Loucy (cell line): ENCODE data around the gene ZNF337.

Experiments
- H2AFZ ChIP-seq: fragments of 200-600 bp; sonication (generic); 2 replicates; pipeline ENCODE4 v1.6.0; 2016; ENCODE audit warnings: antibody characterized with exemption, mild to moderate bottlenecking, low read length, moderate library complexity
- H3F3A ChIP-seq: fragments of 200-600 bp; 2 replicates; pipeline ENCODE4 v1.6.0; 2016; ENCODE audit warnings: antibody characterized with exemption, low read depth, mild to moderate bottlenecking
- H3K27me3 ChIP-seq: fragments of 200-600 bp; sonication (generic); 2 replicates; pipeline ENCODE4 v1.6.1; 2014; ENCODE audit warnings: low read length, mild to moderate bottlenecking; ENCODE audit not compliant: insufficient read depth, poor library complexity, severe bottlenecking
- H3K36me3 ChIP-seq: fragments of 200-600 bp; sonication (generic); 2 replicates; pipeline ENCODE4 v1.6.1; 2016; ENCODE audit warnings: low read length; ENCODE audit not compliant: insufficient read depth
- H3K4me1 ChIP-seq: fragments of 200-600 bp; sonication (generic); 2 replicates; pipeline ENCODE4 v1.5.1; 2014; ENCODE audit warnings: low read length, mild to moderate bottlenecking; ENCODE audit not compliant: insufficient read depth, poor library complexity, severe bottlenecking
- H3K4me2 ChIP-seq: fragments of 200-600 bp; sonication (generic); 2 replicates; pipeline ENCODE4 v1.6.0; 2014; ENCODE audit warnings: antibody characterized with exemption, low read length, low read depth, mild to moderate bottlenecking; ENCODE audit not compliant: poor library complexity, severe bottlenecking
- H3K4me3 ChIP-seq: fragments of 200-600 bp; sonication (generic); 2 replicates; pipeline ENCODE4 v1.5.1; 2014; ENCODE audit warnings: low read length, mild to moderate bottlenecking, mixed read lengths; ENCODE audit not compliant: poor library complexity, severe bottlenecking
- H3K79me2 ChIP-seq: fragments of 200-600 bp; sonication (generic); 2 replicates; pipeline ENCODE4 v1.6.1; 2014; ENCODE audit warnings: low read length; ENCODE audit not compliant: insufficient read depth
- H3K9ac ChIP-seq: fragments of 200-600 bp; sonication (generic); 2 replicates; pipeline ENCODE4 v1.6.0; 2014; ENCODE audit warnings: mild to moderate bottlenecking, low read depth, low read length, moderate library complexity; ENCODE audit not compliant: poor library complexity, severe bottlenecking
- H3K9me2 ChIP-seq: fragments of 200-600 bp; sonication (generic); replicated peaks from 2 replicates; pipeline ENCODE4 v1.6.1; 2016; ENCODE audit warnings: low read depth, low read length, mixed read lengths
- H3K9me3 ChIP-seq: fragments of 200-600 bp; sonication (generic); 2 replicates; pipeline ENCODE4 v1.6.1; 2014; ENCODE audit warnings: mild to moderate bottlenecking, antibody characterized with exemption, low read length, low read depth; ENCODE audit not compliant: insufficient read depth
- H4K20me1 ChIP-seq: fragments of 200-600 bp; sonication (generic); 2 replicates; pipeline ENCODE4 v1.6.0; 2014; ENCODE audit warnings: antibody characterized with exemption, low read length, mild to moderate bottlenecking; ENCODE audit not compliant: insufficient read depth, poor library complexity, severe bottlenecking
- CTCF ChIP-seq: fragments of 200-600 bp; sonication (generic); conservative IDR thresholded peaks from 2 replicates; pipeline ENCODE4 v1.5.1; 2014; ENCODE audit warnings: mild to moderate bottlenecking, antibody characterized with exemption, low read length
- EZH2phosphoT487 ChIP-seq: fragments of 200-600 bp; IDR thresholded peaks from 2 replicates; pipeline ENCODE4 v1.6.1; 2018; ENCODE audit warnings: antibody characterized with exemption, mild to moderate bottlenecking, moderate library complexity, borderline replicate concordance

The ZNF337 gene

GRCh38 chr20:25629816-25630499 is 66.7 kb downstream of the ZNF337 start:
- Histone ChIP-seq H3K4me3 (no peak overlapping the region), H4K20me1 (no peaks in the 10 kb centered on the region), H3K4me2 (no peak overlapping the region), H3F3A (no peaks in the 10 kb centered on the region), H2AFZ (no peak overlapping the region), H3K36me3 (peaks cover 7% of the 10 kb centered on the region; the same call in 1 of the 2 replicates), H3K27me3 (no peaks in the 10 kb centered on the region), H3K9me2 (no peaks in the 10 kb centered on the region), H3K79me2 (peaks cover 17% of the 10 kb centered on the region), H3K9ac (no peak overlapping the region), H3K9me3 (no peaks in the 10 kb centered on the region), H3K4me1 (peaks cover 5% of the 10 kb centered on the region)
- no peak for TF ChIP-seq CTCF
- TF ChIP-seq EZH2phosphoT487: no peak

GRCh38 chr20:25626779-25627178 is 69.9 kb downstream of the ZNF337 start:
- Histone ChIP-seq H3K4me2 (no peak overlapping the region), H3K9me2 (no peaks in the 10 kb centered on the region), H3K9ac (no peak overlapping the region), H3K9me3 (no peaks in the 10 kb centered on the region), H3F3A (no peaks in the 10 kb centered on the region), H4K20me1 (peaks cover 11% of the 10 kb centered on the region), H2AFZ (no peak overlapping the region), H3K36me3 (no peaks in the 10 kb centered on the region), H3K79me2 (peaks cover 41% of the 10 kb centered on the region), H3K27me3 (no peaks in the 10 kb centered on the region), H3K4me1 (peaks cover 12% of the 10 kb centered on the region), H3K4me3 (no peak overlapping the region)
- TF ChIP-seq CTCF (no peak), EZH2phosphoT487 (no peak)

- no peaks in the 10 kb centered on the region for H3K9me2 ChIP-seq
- peaks cover 30% of the 10 kb centered on the region for H3K4me1 ChIP-seq
- H3F3A ChIP-seq: no peaks in the 10 kb centered on the region
- H2AFZ ChIP-seq: peak overlapping the region; percentile 93
- no peaks in the 10 kb centered on the region for H3K9me3 ChIP-seq
- no peak for TF ChIP-seq EZH2phosphoT487
- no peak for TF ChIP-seq CTCF
- H3K4me2 ChIP-seq: peak overlapping the region; percentile 96
- peaks cover 63% of the 10 kb centered on the region for H3K79me2 ChIP-seq
- peak overlapping the region; percentile 98 for H3K9ac ChIP-seq
- H3K4me3 ChIP-seq: peak overlapping the region; percentile 87
- no peaks in the 10 kb centered on the region for H3K36me3 ChIP-seq
- peaks cover 23% of the 10 kb centered on the region for H4K20me1 ChIP-seq
- no peaks in the 10 kb centered on the region for H3K27me3 ChIP-seq
These were observed 72.1 kb downstream of the ZNF337 start for GRCh38 chr20:25624500-25624939.
